Hepatocyte (in vitro differentiated cells): ENCODE measurements around the gene MEGF11.

ENCODE experiments used
- CTCF ChIP-seq: fragments of 200-600 bp; sonication (generic); IDR thresholded peaks from 2 replicates; pipeline ENCODE4 v1.5.1; 2016; ENCODE audit warnings: antibody characterized with exemption, mild to moderate bottlenecking; ENCODE audit not compliant: poor library complexity
- EZH2 ChIP-seq: fragments of 200-600 bp; sonication (generic); IDR thresholded peaks from 2 replicates; pipeline ENCODE4 v1.6.1; 2016; ENCODE audit warnings: antibody characterized with exemption, mild to moderate bottlenecking, borderline replicate concordance

DNA sequence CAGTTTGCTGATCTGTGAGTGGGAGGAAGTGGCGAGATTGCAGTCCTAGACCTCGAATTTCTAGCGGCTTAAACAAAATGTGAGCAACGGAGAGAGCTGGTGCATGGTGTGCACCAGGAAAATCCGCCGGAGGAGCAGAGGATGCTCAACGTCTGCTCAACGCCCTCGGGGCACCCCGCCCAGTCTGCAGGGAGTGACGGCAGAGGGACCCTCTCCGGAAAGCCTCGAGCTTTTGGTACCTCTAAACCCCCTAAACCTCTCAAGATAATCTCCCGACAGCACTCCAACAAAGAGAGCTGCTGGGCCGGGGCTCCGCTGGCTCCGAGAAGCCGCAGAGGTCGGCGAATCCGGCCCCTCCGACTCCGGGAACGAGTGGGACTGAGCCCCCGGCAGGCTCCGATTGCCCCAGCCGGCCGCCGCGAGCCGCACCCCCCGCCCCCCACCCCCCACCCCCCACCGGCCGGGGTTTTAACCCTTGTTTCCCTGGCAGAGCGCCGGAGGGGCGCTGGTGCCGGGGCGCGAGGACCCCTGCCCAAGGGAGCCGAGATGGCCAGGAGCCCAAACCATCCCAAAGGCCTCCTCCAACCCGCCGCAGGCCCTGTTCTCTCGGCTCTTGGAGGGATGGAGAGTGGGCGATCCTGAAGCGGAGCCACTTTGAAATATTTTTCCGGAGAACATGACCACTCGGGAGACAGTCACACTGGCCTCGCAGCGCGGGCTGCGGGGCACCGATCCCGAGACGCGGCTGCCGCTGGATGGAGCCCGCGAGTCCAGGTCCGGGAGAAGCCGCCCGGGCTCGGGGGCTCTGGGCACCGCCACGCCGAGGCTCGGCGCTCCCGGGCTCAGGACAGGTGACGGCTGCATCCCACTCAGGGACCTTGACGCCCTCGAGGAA lies 1.5 kb downstream of the MEGF11 start:
- TF ChIP-seq CTCF: peak; percentile 71
- TF ChIP-seq EZH2: no peak
